Bronchial epithelial cell (primary cell): Measurements from ENCODE around the gene ZKSCAN8. TPM values are rescaled to one million over a fixed set of nuclear protein-coding genes. Genes with fewer than 3 reads are reported as not detected.
A peak's percentile ranks its signal among the peaks of the same experiment; 100 is the strongest.

Experiments used
- DNase-seq: peaks from one replicate; pipeline ENCODE4 v3.0.0-alpha.2; 2010; ENCODE audit warnings: low read depth
- FAIRE-seq: peaks from 2 replicates; lab custom pipeline; 2011; peaks lifted over from hg19 to GRCh38; lab: Jason Lieb, UNC
- H3K27me3 ChIP-seq: 2 replicates; pipeline ENCODE4 v1.5.1; 2011; ENCODE audit warnings: low read length; ENCODE audit not compliant: control insufficient read depth, insufficient read depth
- H3K36me3 ChIP-seq: 2 replicates; pipeline ENCODE4 v1.5.1; 2011; ENCODE audit warnings: low read length; ENCODE audit not compliant: control insufficient read depth, insufficient read depth
- H3K4me3 ChIP-seq: 2 replicates; pipeline ENCODE4 v1.5.1; 2011; ENCODE audit warnings: mild to moderate bottlenecking, low read depth, low read length, control low read depth
- CTCF ChIP-seq: IDR thresholded peaks from 2 replicates; pipeline ENCODE4 v1.5.1; 2011; ENCODE audit warnings: mild to moderate bottlenecking, moderate library complexity, low read length, control low read depth, inconsistent platforms; ENCODE audit not compliant: insufficient read depth, severe bottlenecking
- total RNA-seq: library from RNA; depleted of rRNA; stranded (reverse); fragments of >200 nt; gene quantifications from 2 replicates; pipeline ENCODE4 v1.2.1, GENCODE V29; 2014

Gene ZKSCAN8
- total RNA-seq, 1 donor from 2014 or later = 9.7 TPM

GRCh38 chr6:28208111-28208659, 66.5 kb downstream of the ZKSCAN8 start:
- Histone ChIP-seq H3K36me3 (no peaks in the 10 kb centered on the region), H3K4me3 (peak overlapping the region; percentile 40), H3K27me3 (peaks cover 3% of the 10 kb centered on the region)
- no peak for TF ChIP-seq CTCF
- DNase-seq (no peak), FAIRE-seq (no peak)

Other genes with a start within 250 kb of the ZKSCAN8 start
- not detected in 2 replicates for gene OR2B2, start 229.5 kb upstream of the ZKSCAN8 start, total RNA-seq
- not detected in 2 replicates for gene OR2B6, start 184.6 kb upstream of the ZKSCAN8 start, total RNA-seq
- 2.6 and 4.7 TPM in 2 replicates for gene ZNF165, start 61.3 kb upstream of the ZKSCAN8 start, total RNA-seq
- gene ZSCAN16, start 17.3 kb upstream of the ZKSCAN8 start, total RNA-seq = 9.5 and 11.1 TPM in 2 replicates
- gene ZSCAN9, start 83.4 kb downstream of the ZKSCAN8 start, total RNA-seq = 12.1 and 14.3 TPM in 2 replicates
- gene ZKSCAN4, start 110.4 kb downstream of the ZKSCAN8 start, total RNA-seq = 4.9 and 5.5 TPM in 2 replicates
- 0.79 and 1.2 TPM in 2 replicates for gene NKAPL, start 117.4 kb downstream of the ZKSCAN8 start, total RNA-seq
- 4.9 and 8.7 TPM in 2 replicates for gene ZSCAN26, start 125.3 kb downstream of the ZKSCAN8 start, total RNA-seq
- gene PGBD1, start 139.7 kb downstream of the ZKSCAN8 start, total RNA-seq = 1.8 and 2.4 TPM in 2 replicates
- 12.1 and 41.9 TPM in 2 replicates for gene ZSCAN31, start 194.3 kb downstream of the ZKSCAN8 start, total RNA-seq
- gene ZKSCAN3, start 208.1 kb downstream of the ZKSCAN8 start, total RNA-seq = 2.6 and 3.2 TPM in 2 replicates